GM19351 (cell line): ENCODE measurements around the gene E2F4.

Experiments
- ATAC-seq: cut with Tn5 transposase; IDR thresholded peaks from one replicate; pipeline ENCODE4 v1.9.1; 2021; ENCODE audit warnings: mild to moderate bottlenecking, moderate library complexity; ENCODE audit not compliant: unreplicated experiment

E2F4 gene

DNA sequence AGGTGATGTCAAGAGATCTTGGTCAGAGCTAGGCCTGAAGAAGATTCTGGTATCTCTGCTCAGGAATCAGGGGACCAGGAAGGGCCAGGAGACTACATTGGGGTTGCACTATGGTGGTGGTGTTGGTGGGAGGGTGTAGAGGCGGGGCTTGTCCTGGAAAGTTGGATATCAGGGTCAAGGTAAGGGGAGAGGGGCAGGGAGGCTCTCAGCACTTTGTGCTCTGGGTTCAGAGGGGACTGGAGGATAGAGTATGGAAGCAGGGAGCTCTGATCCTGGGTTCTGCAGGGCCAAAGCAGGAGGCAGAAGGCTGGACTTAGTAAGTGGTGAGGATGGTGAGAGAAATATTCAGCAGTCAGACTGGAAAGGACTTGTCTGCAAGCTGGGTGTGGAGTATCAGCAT is 18.6 kb upstream of the E2F4 start:
- ATAC-seq, result no peak

GRCh38 chr16:67173808-67174705 is 17.9 kb upstream of the E2F4 start:
- peak; percentile 44 for ATAC-seq

GRCh38 chr16:67174706-67175231 is 17.2 kb upstream of the E2F4 start:
- ATAC-seq, result no peak

DNA sequence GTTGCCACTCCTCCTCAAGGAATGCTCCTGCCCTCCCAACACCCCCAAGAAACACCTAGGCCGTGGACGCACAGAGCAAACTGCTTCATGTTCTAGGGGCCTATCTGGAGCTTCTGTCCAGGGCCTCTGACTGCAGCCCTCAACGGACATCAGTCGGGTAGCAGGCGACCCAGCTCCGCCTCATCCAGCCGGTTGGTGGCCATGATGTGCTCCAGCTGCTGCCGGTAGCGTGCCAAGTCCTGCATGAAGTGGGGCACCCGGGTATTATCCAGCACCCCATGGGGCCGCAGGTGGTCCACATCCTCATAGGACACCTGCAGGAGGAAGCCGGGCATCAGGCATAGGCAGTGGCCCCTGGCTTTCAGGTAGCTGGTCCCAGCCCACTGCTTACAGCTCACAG is 15.3 kb upstream of the E2F4 start:
- no peak for ATAC-seq

GRCh38 chr16:67177743-67178699 is 13.9 kb upstream of the E2F4 start:
- no peak for ATAC-seq

GRCh38 chr16:67179421-67180080 is 12.4 kb upstream of the E2F4 start:
- ATAC-seq, result no peak

DNA sequence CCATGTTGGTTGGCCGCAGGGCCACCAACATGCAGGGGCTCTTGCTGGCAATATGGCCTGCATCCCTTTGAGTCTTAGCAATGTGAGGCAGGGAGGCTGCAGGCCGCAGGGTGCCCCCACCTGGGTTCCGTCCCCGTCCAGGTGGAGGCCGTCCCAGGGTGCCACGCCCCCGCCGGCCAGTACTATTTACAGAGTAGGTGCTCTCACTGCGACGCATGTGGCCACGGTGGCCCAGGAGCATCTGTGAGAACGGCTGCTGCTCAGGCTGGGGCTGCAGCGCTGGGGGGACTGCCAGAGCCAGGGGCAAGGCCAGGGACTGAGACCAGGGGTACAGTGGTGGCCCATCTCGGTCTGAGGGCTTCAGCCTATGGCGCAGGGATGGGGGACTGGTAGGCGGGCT is 11.8 kb upstream of the E2F4 start:
- ATAC-seq, result no peak

- ATAC-seq, result no peak
These were observed 10.6 kb upstream of the E2F4 start for GRCh38 chr16:67181346-67181745.

- no peak for ATAC-seq
These were observed 9.7 kb upstream of the E2F4 start for GRCh38 chr16:67182288-67182687.

DNA sequence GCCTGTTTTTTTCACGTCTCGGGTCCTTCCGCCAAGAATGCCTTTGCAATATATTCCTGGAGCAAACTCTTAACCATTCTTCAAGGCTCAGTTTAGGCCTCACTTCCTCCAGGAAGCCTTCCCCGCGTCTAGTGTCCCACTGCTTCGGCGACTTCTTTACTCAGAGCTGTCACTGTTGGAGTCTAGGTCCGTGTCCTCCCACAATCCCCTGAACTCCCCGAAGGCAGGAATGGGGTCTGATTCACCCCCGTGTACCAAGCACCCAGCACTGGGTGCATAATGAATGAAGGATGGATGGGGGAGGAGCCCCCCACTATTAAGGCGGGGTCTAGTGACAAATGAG is 8.7 kb upstream of the E2F4 start:
- no peak for ATAC-seq

DNA sequence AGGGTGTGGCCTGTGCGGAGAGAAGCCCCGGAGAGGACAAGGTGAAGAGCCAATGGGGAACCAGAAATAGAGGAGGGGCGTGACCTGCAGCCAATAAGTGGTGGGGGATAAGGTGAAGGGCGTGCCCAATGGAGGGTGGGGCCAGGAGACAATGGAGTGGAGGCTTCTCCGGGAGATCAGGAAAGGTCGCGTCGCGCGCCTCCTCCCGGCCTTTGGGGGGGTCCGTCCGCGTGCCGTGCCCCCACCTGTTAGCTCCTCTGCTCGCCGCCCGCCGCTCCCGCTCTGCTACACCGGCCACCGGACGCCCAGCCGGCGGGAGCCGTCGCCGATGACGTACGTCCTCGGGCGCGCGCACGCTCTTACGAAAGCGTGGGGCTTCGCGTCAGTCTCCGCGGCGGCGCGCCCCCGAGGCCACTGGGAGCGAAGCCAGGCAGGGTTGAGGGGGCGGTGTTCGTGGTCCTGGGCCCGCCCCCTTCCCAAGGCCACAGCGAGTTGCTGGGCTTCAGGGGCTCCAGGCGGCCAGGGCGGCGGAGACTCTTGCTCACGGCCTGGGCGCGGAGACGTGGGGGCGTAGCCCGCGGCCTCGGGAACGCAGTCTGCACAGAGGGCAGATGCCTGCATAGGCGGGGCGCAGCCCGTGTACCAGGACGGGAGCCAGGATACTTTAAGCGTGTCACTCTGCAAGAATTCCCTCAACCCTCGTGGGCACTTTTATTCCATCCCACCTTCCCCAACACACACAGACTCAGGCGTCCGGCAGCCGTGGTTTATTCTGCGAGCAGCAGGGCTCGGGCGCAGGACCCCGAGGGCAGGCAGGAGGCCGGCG is 8.1 kb upstream of the E2F4 start, which contains the start of gene MATCAP1:
Gene MATCAP1, minus strand, starts transcription at position 337 of the 826 bp plus-strand sequence. CDS start 3,353 bp downstream, outside the sequence.
- ATAC-seq, result peak; percentile 92

DNA sequence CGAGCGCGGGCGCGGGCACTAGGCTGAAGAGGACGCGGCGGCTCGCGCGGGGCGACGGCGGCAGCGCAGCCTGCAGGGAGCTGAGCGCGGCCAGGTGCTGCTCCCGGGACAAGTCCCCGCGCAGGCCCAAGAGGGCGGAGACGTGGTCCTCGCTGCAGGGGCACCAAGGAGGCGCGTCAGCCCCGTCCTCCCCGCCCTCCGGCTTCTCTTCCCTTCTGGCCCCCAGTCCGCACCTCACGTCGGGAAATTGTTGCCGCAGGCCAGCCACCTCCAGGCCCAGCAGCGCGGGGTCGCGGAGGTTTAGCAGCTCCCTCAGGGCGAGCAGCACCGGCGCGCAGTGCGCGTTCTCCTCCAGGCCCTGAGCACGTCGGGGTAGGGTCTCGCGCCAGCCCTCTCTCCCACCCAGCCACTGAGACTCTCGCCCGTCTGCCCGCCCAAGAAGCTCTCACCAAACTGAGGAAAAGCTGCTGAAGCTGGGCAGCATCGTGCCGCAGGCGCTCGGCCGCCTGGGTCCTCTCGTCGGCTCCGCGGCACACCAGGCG is 7.4 kb upstream of the E2F4 start:
- no peak for ATAC-seq

GRCh38 chr16:67184995-67185650 is 6.8 kb upstream of the E2F4 start:
- ATAC-seq, result no peak

DNA sequence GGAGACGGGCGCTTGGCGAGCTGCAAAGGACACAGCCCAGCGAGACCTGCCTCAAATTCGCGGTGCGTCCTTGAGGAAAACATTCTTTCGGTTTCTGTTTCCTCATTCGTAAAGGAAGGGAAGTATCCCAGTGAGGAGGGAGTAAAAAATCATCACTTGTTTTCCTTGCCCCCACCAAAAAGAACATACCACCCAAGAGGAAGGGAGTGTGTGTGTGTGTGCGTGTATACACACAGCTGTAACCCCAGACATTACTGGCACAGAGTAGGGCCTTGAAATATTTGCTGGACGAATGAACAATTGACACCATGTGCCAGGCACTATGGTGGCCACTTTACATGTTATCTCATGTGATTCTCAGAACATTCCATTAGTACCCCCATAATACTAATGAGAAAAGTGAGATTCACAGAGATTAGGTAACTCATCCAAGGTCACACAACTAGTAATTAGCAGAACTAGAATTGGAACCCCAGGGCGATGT is 6.3 kb upstream of the E2F4 start:
- no peak for ATAC-seq

- ATAC-seq, result no peak
These were observed 5.4 kb upstream of the E2F4 start for GRCh38 chr16:67186550-67186950.

DNA sequence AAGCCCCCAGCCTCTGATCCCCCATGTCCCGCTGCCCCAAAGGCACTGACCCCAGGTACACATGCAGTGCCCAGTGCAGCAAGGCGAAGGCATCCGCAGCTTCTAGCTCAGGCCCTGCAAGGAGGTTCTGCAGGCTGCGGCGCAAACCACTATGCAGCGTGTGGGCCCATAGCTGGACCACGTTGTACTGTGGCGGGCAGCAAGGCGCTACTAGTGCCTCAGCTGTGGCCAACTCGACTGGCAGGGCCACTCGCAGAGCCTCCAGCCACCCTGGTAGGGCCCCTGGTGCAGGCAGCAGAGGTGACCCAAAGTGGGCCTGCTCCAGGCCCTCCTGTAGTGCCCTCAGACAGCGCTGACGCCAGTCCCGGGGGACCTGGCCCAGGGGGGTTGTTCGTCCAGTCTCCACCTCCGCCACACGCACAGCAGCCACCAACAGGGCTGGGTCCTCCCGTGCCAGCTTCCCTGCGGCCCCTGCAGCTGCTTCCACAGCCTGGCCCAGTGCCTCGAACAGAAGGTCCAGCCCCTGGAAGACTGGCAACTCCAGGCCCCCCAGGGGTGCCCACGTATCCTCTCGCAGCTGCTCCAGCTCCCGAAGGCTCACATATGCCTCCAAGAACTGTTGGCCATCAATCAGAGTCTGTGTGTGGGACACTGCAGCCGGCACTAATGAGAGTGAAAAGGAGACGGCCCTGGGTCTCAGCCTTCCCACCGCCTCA is 4.6 kb upstream of the E2F4 start:
- ATAC-seq, result no peak

DNA sequence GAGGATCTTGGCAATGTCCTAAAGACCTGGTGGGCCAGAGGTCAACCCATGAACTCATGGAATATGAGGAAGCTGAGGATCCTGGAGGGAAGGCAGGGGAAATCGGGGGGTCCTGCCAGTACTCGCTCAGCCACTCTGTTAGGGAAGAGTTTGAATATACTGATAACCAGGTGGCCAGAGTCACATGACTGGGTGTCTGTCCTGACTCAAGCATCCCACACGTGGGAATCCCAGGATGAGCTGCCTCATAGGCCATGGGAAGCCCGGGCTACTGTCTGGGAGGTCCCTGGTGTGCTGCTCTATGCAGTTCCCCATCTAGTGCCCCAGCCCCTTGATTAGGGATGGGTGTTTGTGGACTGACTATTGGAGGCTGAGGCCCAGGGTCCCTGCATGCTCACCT is 3.6 kb upstream of the E2F4 start:
- no peak for ATAC-seq

DNA sequence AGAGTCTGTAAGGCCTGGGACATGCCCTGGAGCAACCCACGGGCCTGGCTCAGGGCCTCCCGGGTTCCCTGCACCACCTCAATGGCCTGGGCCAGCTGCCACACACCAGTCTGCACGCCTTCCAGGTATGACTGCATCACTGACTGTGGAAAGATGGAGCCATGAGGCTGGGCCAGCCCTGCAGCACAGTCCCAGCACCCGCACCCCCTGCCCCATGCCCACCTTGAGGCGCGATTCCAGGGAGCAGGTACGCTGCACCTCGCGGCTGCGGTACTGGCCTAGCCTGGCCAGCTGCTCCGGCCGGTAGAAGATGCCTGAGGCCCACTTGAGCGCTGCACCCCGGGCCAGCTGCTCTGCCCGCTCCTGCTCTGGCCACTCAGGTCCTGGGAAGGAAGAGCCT is 3.2 kb upstream of the E2F4 start:
- no peak for ATAC-seq
